Stimulated activated CD4-positive, alpha-beta T cell treated with anti-CD3 and anti-CD28 coated beads, TNF-alpha, amount 100 ng/mL, for 1 hour (primary cell): ENCODE measurements around the gene RUFY2.
"Not testable (repeated sequence)": the region's sequence is repeated elsewhere in the genome, so short reads cannot be mapped to it uniquely, and the experiment has no call there.

ENCODE experiments used
- DNase-seq, 3 donors: peaks; one replicate each; pipeline ENCODE4 v3.0.0-alpha.2; 2020; ENCODE audit warnings: low read depth in 3 of 3, low spot score in 1 of 3

The RUFY2 gene

GRCh38 chr10:68406815-68407548, at the start of gene RUFY2:
Gene RUFY2, minus strand, starts transcription at chr10:68407277. Its CDS starts 88 bp downstream, at chr10:68407189.
- DNase-seq = peak; percentile 20 to 68 (median 55)

- not testable (repeated sequence) for DNase-seq
These were observed 42.6 kb upstream of the RUFY2 start for GRCh38 chr10:68449698-68450097.

- DNase-seq = no peak
These were observed 39.1 kb upstream of the RUFY2 start for GRCh38 chr10:68446179-68446578.

- no peak for DNase-seq
These were observed 35.9 kb upstream of the RUFY2 start for GRCh38 chr10:68442971-68443370.

GRCh38 chr10:68440898-68441297, 33.8 kb upstream of the RUFY2 start:
- no peak for DNase-seq

- DNase-seq = no peak
These were observed 28.7 kb upstream of the RUFY2 start for GRCh38 chr10:68435803-68436202.

- DNase-seq = no peak
These were observed 27.6 kb upstream of the RUFY2 start for GRCh38 chr10:68434657-68435056.

- no peak for DNase-seq
These were observed 21.5 kb upstream of the RUFY2 start for GRCh38 chr10:68428396-68429104.

- DNase-seq = no peak
These were observed 17.5 kb upstream of the RUFY2 start for GRCh38 chr10:68424454-68425014.

- DNase-seq = no peak
These were observed 16.4 kb upstream of the RUFY2 start for GRCh38 chr10:68423522-68423921.

- DNase-seq = no peak
These were observed 12.3 kb upstream of the RUFY2 start for GRCh38 chr10:68419376-68419775.

- DNase-seq = no peak
These were observed 1.9 kb upstream of the RUFY2 start for GRCh38 chr10:68408898-68409518.

- DNase-seq = peak in 1 of 3 donors; percentile 17
These were observed 814 bp downstream of the RUFY2 start for GRCh38 chr10:68406111-68406814.

- DNase-seq = no peak
These were observed 3.4 kb downstream of the RUFY2 start for GRCh38 chr10:68403701-68404100.

GRCh38 chr10:68402276-68402675, 4.8 kb downstream of the RUFY2 start:
- no peak for DNase-seq

GRCh38 chr10:68397005-68397404, 10.1 kb downstream of the RUFY2 start:
- DNase-seq = no peak

GRCh38 chr10:68385740-68386139, 21.3 kb downstream of the RUFY2 start:
- DNase-seq = no peak

GRCh38 chr10:68371604-68372003, 35.5 kb downstream of the RUFY2 start:
- DNase-seq = no peak

GRCh38 chr10:68367121-68367520, 40.0 kb downstream of the RUFY2 start:
- DNase-seq = no peak

- DNase-seq = no peak
These were observed 40.5 kb downstream of the RUFY2 start for GRCh38 chr10:68366600-68366999.

- DNase-seq = no peak
These were observed 41.5 kb downstream of the RUFY2 start for GRCh38 chr10:68365611-68366010.
